ENCODE data around the gene FLII. TPM values are rescaled to one million over a fixed set of nuclear protein-coding genes. Genes with fewer than 3 reads are reported as not detected.

Gene FLII
- total and polyA plus RNA-seq, 2 of the 8 experiments (the other 6 are each of a cell fraction or from before 2014, with no cell fraction given) = 300 to 549 TPM

Other genes with a start within 250 kb of the FLII start
- 22.9 and 23.3 TPM in 2 replicates for gene ATPAF2, start 219.6 kb downstream of the FLII start, total RNA-seq (2021; fragmentation: NEBNext Ultra II Directional; extraction: Animal tissue kit (Norgen Biotek cat#: 25700))
- gene ATPAF2, start 219.6 kb downstream of the FLII start, polyA plus RNA-seq (2011; rRNA removed) = 19.6 and 28.3 TPM in 2 replicates
- 15.0 and 15.2 TPM in 2 replicates for gene GID4, start 219.3 kb downstream of the FLII start, total RNA-seq (2021; fragmentation: NEBNext Ultra II Directional; extraction: Animal tissue kit (Norgen Biotek cat#: 25700))
- 5.4 and 5.6 TPM in 2 replicates for gene GID4, start 219.3 kb downstream of the FLII start, polyA plus RNA-seq (2011; rRNA removed)
- gene DRG2, start 170.8 kb downstream of the FLII start, total RNA-seq (2021; fragmentation: NEBNext Ultra II Directional; extraction: Animal tissue kit (Norgen Biotek cat#: 25700)) = 44.6 and 50.1 TPM in 2 replicates
- 47.8 and 57.5 TPM in 2 replicates for gene DRG2, start 170.8 kb downstream of the FLII start, polyA plus RNA-seq (2011; rRNA removed)
- gene MYO15A, start 150.0 kb downstream of the FLII start, total RNA-seq (2021; fragmentation: NEBNext Ultra II Directional; extraction: Animal tissue kit (Norgen Biotek cat#: 25700)) = 1.5 and 1.6 TPM in 2 replicates
- gene MYO15A, start 150.0 kb downstream of the FLII start, polyA plus RNA-seq (2011; rRNA removed) = 4.2 and 5.5 TPM in 2 replicates
- gene ALKBH5, start 74.9 kb downstream of the FLII start, total RNA-seq (2021; fragmentation: NEBNext Ultra II Directional; extraction: Animal tissue kit (Norgen Biotek cat#: 25700)) = 86.4 and 86.6 TPM in 2 replicates
- 63.7 and 66.5 TPM in 2 replicates for gene ALKBH5, start 74.9 kb downstream of the FLII start, polyA plus RNA-seq (2011; rRNA removed)
- 71.3 and 72.8 TPM in 2 replicates for gene LLGL1, start 33.1 kb downstream of the FLII start, total RNA-seq (2021; fragmentation: NEBNext Ultra II Directional; extraction: Animal tissue kit (Norgen Biotek cat#: 25700))
- 107 and 137 TPM in 2 replicates for gene LLGL1, start 33.1 kb downstream of the FLII start, polyA plus RNA-seq (2011; rRNA removed)
- gene MIEF2, start 1.9 kb upstream of the FLII start, total RNA-seq (2021; fragmentation: NEBNext Ultra II Directional; extraction: Animal tissue kit (Norgen Biotek cat#: 25700)) = 9.9 and 12.4 TPM in 2 replicates
- 24.9 and 39.6 TPM in 2 replicates for gene MIEF2, start 1.9 kb upstream of the FLII start, polyA plus RNA-seq (2011; rRNA removed)
- gene TOP3A, start 56.3 kb upstream of the FLII start, total RNA-seq (2021; fragmentation: NEBNext Ultra II Directional; extraction: Animal tissue kit (Norgen Biotek cat#: 25700)) = 46.2 and 54.3 TPM in 2 replicates
- 21.5 and 23.4 TPM in 2 replicates for gene TOP3A, start 56.3 kb upstream of the FLII start, polyA plus RNA-seq (2011; rRNA removed)
- gene SMCR8, start 56.6 kb upstream of the FLII start, total RNA-seq (2021; fragmentation: NEBNext Ultra II Directional; extraction: Animal tissue kit (Norgen Biotek cat#: 25700)) = 18.5 and 19.0 TPM in 2 replicates
- gene SMCR8, start 56.6 kb upstream of the FLII start, polyA plus RNA-seq (2011; rRNA removed) = 6.9 and 8.9 TPM in 2 replicates
- gene SHMT1, start 104.8 kb upstream of the FLII start, total RNA-seq (2021; fragmentation: NEBNext Ultra II Directional; extraction: Animal tissue kit (Norgen Biotek cat#: 25700)) = 38.0 and 39.3 TPM in 2 replicates
- gene SHMT1, start 104.8 kb upstream of the FLII start, polyA plus RNA-seq (2011; rRNA removed) = 30.7 and 31.9 TPM in 2 replicates
- gene EVPLL, start 119.0 kb upstream of the FLII start, total RNA-seq (2021; fragmentation: NEBNext Ultra II Directional; extraction: Animal tissue kit (Norgen Biotek cat#: 25700)) = not detected in 2 replicates
- 0.06 and 0.13 TPM in 2 replicates for gene EVPLL, start 119.0 kb upstream of the FLII start, polyA plus RNA-seq (2011; rRNA removed)
- not detected in 2 replicates for gene LGALS9C, start 218.1 kb upstream of the FLII start, total RNA-seq (2021; fragmentation: NEBNext Ultra II Directional; extraction: Animal tissue kit (Norgen Biotek cat#: 25700))
- gene LGALS9C, start 218.1 kb upstream of the FLII start, polyA plus RNA-seq (2011; rRNA removed) = 0.03 and 0.17 TPM in 2 replicates